Vagina (tissue), 2 donors: ENCODE measurements around the gene CYP3A5.

Experiments used
- POLR2A ChIP-seq, 2 donors: fragments of 450-650 bp; IDR thresholded peaks; one replicate each; pipeline ENCODE4 v1.6.1; 2017; ENCODE audit warnings: antibody characterized with exemption in 2 of 2, mild to moderate bottlenecking in 2 of 2, moderate library complexity in 2 of 2
- POLR2AphosphoS5 ChIP-seq, 2 donors: sonication (generic); formaldehyde crosslinking; IDR thresholded peaks; one replicate each; pipeline ENCODE4 v1.9.0; 2017; ENCODE audit warnings: antibody characterized with exemption in 2 of 2, mild to moderate bottlenecking in 2 of 2, low read depth in 1 of 2; ENCODE audit not compliant: insufficient read depth in 1 of 2
- TF ChIP-seq, protein P1 (sequence below), 3 experiments: fragments of 450-650 bp in 2 of 3; fragments of 200-600 bp in 1 of 3; sonication (generic) in 1 of 3; IDR thresholded peaks; one replicate each; pipeline ENCODE4 v1.5.1; 2017 to 2019; ENCODE audit warnings: antibody characterized with exemption in 3 of 3, mild to moderate bottlenecking in 2 of 3, moderate library complexity in 2 of 3

DNA sequence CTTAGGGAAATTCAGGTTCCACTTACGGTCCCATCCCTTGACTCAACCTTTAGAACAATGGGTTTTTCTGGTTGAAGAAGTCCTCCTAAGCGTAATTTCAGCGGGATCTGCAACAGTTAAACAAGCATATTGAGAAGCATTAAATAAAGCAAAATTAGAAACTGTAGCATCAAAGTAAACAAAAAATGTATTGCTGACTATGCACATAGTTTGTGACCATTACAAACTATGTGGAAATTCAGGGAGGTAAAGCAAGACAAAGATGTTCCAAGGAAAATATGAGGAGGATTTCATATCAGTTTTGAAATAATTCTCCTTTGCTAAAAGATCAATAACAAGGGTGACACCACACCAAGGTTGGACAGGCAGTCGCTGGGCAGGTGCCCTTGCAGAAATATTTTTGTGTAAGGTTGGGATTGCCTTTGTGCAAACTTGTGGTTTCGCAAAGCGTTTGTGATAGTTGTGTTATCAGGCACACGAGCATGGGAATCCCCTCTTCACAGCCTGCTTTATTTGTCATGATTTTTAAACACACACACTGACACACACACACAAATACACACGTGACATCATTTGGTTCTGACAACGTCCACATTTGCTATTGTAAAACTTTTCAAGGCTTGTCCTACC, 5.4 kb upstream of the CYP3A5 start:
- TF ChIP-seq, protein P1, sequence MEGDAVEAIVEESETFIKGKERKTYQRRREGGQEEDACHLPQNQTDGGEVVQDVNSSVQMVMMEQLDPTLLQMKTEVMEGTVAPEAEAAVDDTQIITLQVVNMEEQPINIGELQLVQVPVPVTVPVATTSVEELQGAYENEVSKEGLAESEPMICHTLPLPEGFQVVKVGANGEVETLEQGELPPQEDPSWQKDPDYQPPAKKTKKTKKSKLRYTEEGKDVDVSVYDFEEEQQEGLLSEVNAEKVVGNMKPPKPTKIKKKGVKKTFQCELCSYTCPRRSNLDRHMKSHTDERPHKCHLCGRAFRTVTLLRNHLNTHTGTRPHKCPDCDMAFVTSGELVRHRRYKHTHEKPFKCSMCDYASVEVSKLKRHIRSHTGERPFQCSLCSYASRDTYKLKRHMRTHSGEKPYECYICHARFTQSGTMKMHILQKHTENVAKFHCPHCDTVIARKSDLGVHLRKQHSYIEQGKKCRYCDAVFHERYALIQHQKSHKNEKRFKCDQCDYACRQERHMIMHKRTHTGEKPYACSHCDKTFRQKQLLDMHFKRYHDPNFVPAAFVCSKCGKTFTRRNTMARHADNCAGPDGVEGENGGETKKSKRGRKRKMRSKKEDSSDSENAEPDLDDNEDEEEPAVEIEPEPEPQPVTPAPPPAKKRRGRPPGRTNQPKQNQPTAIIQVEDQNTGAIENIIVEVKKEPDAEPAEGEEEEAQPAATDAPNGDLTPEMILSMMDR (IDR thresholded peaks at IDR 0.05): no peak
- no peak for TF ChIP-seq POLR2A (IDR thresholded peaks at IDR 0.05)
- TF ChIP-seq POLR2AphosphoS5 (IDR thresholded peaks at IDR 0.05; ENCODE audit: insufficient read depth in 1 of 2, low read depth in 1 of 2): no peak
